PFSK-1 (cell line): Measurements from ENCODE around the gene SERPINF2.

Experiments
- FOXP2 ChIP-seq: optimal IDR thresholded peaks from 2 replicates; pipeline ENCODE3; 2011; ENCODE audit warnings: borderline replicate concordance, control low read depth, inconsistent platforms; ENCODE audit not compliant: insufficient read depth; ENCODE audit errors: extremely low read length, extremely low read depth
- POLR2AphosphoS5 ChIP-seq: IDR thresholded peaks from 2 replicates; pipeline ENCODE4 v1.6.1; 2012; ENCODE audit warnings: low read depth, mild to moderate bottlenecking, control low read depth, low read length, moderate library complexity
- REST ChIP-seq, 2 experiments: IDR thresholded peaks; 2 replicates each; pipeline versions ENCODE4 v1.6.1 to v1.8.0; 2011 to 2012; ENCODE audit warnings: low read depth in 2 of 2, low read length in 2 of 2, control low read depth in 1 of 2, inconsistent platforms in 1 of 2, mild to moderate bottlenecking in 1 of 2, moderate library complexity in 1 of 2; ENCODE audit not compliant: insufficient read depth in 1 of 2
- SIN3A ChIP-seq: IDR thresholded peaks from 2 replicates; pipeline ENCODE4 v1.6.1; 2012; ENCODE audit warnings: mild to moderate bottlenecking, low read length, moderate library complexity, borderline replicate concordance; ENCODE audit not compliant: insufficient read depth
- TAF1 ChIP-seq: IDR thresholded peaks from 2 replicates; pipeline ENCODE4 v1.6.1; 2012; ENCODE audit warnings: low read length, control low read depth, borderline replicate concordance; ENCODE audit not compliant: insufficient read depth

Gene SERPINF2

GRCh38 chr17:1769822-1770477 is 27.3 kb downstream of the SERPINF2 start:
- TF ChIP-seq FOXP2: no peak
- no peak for TF ChIP-seq POLR2AphosphoS5
- no peak for TF ChIP-seq SIN3A
- TF ChIP-seq TAF1: no peak
- no peak for TF ChIP-seq REST (IDR thresholded peaks at IDR 0.05; ENCODE audit: insufficient read depth in 1 of 2, low read depth in 2 of 2, low read length in 2 of 2)

DNA sequence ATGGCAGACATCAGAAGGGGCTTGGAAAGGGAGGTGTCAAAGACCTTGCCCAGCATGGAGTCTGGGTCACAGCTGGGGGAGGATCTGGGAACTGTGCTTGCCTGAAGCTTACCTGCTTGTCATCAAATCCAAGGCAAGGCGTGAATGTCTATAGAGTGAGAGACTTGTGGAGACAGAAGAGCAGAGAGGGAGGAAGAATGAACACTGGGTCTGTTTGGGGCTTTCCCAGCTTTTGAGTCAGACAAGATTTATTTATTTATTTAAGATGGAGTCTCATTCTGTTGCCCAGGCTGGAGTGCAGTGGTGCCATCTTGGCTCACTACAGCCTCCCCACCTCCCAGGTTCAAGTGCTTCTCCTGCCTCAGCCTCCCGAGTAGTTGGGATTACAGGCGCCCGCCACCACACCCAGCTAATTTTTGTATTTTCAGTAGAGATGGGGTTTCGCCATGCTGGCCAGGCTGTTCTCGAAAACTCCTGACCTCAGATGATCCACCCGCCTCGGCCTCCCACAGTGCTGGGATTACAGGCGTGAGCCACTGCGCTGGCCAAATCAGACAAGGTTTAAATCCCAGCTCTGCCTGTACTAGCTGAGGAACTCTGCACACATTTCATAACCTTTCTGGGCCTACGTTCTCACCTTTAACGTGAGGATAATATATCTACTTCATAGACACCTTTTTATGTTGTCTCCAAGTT is 30.5 kb downstream of the SERPINF2 start:
- peak; percentile 17; the same call in 1 of the 2 replicates for TF ChIP-seq POLR2AphosphoS5

DNA sequence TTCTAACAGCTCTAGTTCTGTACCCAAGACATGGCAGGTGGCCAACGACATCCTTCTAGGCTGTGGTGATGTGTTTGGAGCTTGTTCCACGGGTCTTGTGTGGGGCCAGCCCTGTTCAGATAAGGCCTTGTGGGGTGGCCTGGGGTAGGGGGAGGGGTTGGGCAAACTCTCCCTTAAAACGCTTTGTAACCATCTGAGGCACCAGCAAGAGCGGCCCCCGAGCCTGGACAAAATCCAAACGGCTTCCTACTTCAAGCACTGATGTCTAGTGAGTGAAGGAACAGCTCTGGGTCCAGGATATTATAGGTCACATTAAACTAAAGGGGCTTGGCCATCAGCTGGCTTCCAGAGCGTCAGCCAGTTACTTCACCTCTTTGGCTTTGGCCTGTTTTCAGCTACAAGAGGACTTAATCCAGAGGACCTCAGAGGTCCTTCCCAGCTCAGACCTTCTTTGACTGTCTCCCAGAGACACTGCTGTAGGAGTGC is 31.1 kb downstream of the SERPINF2 start:
- TF ChIP-seq POLR2AphosphoS5 (0 out of 2 replicates have a peak, but pooled peaks have one; percentile 3), TAF1 (no peak), FOXP2 (no peak)

DNA sequence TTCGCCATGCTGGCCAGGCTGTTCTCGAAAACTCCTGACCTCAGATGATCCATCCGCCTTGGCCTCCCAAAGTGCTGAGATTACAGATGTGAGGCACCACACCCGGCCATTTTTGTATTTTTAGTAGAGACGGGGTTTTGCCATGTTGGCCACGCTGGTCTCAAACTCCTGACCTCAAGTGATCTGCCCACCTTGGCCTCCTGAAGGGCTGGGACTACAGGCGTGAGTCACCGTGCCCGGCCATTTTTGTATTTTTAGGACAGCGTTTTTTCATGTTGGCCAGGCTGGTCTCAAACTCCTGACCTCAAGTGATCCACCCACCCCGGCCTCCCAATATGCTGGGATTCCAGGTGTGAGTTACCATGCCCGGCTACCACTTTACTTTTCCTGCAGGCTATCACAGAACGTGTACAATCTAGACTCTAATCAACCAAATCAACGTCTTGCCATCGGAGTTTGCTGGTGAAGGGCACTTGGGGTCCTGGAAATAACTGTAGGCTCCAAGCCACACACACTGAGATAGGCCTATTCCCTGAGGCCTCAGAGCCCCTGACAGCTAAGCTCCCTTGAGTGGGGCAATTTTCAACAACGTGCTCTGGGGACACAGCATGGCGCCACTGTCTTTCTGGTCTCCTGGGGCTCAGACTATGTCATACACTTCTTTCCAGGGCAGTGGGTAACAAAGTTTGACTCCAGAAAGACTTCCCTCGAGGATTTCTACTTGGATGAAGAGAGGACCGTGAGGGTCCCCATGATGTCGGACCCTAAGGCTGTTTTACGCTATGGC is 31.9 kb downstream of the SERPINF2 start:
- TF ChIP-seq POLR2AphosphoS5 (peak; percentile 16; the same call in 1 of the 2 replicates), TAF1 (no peak), SIN3A (no peak), REST (IDR thresholded peaks at IDR 0.05; ENCODE audit: insufficient read depth in 1 of 2, low read depth in 2 of 2, low read length in 2 of 2) (no peak), FOXP2 (no peak)

- TF ChIP-seq TAF1 (no peak), FOXP2 (no peak), POLR2AphosphoS5 (no peak), REST (IDR thresholded peaks at IDR 0.05; ENCODE audit: insufficient read depth in 1 of 2, low read depth in 2 of 2, low read length in 2 of 2) (no peak), SIN3A (no peak)
Observed at GRCh38 chr17:1776328-1776727, 33.7 kb downstream of the SERPINF2 start.

GRCh38 chr17:1776857-1777256 is 34.2 kb downstream of the SERPINF2 start:
- no peak for TF ChIP-seq REST (IDR thresholded peaks at IDR 0.05; ENCODE audit: insufficient read depth in 1 of 2, low read depth in 2 of 2, low read length in 2 of 2)
- TF ChIP-seq TAF1: no peak
- no peak for TF ChIP-seq FOXP2
- TF ChIP-seq POLR2AphosphoS5: no peak
- TF ChIP-seq SIN3A: no peak
